ENCODE measurements around the gene KRTAP2-2.

KRTAP2-2 gene

GRCh38 chr17:41082626-41083025, 27.6 kb upstream of the KRTAP2-2 start:
- no peak for TF ChIP-seq CTCF (IDR thresholded peaks at IDR 0.05; ENCODE audit: control insufficient read depth, extremely low read depth, insufficient read depth)
- H3K4me3 ChIP-seq (ENCODE audit: low read depth, low read length), result no peak overlapping the region
- DNase-seq (ENCODE audit: low read depth), result no peak

- no peak overlapping the region for H3K4me3 ChIP-seq (ENCODE audit: low read depth, low read length)
- no peak for DNase-seq (ENCODE audit: low read depth)
- no peak for TF ChIP-seq CTCF (IDR thresholded peaks at IDR 0.05; ENCODE audit: control insufficient read depth, extremely low read depth, insufficient read depth)
Observed at GRCh38 chr17:41076788-41077187, 21.8 kb upstream of the KRTAP2-2 start.

GRCh38 chr17:41073676-41074075, 18.6 kb upstream of the KRTAP2-2 start:
- TF ChIP-seq CTCF (IDR thresholded peaks at IDR 0.05; ENCODE audit: control insufficient read depth, extremely low read depth, insufficient read depth), result no peak
- no peak for DNase-seq (ENCODE audit: low read depth)
- H3K4me3 ChIP-seq (ENCODE audit: low read depth, low read length), result no peak overlapping the region

GRCh38 chr17:41071606-41072360, 16.8 kb upstream of the KRTAP2-2 start:
- no peak overlapping the region for H3K4me3 ChIP-seq (ENCODE audit: low read depth, low read length)
- DNase-seq (ENCODE audit: low read depth), result no peak
- no peak for TF ChIP-seq CTCF (IDR thresholded peaks at IDR 0.05; ENCODE audit: control insufficient read depth, extremely low read depth, insufficient read depth)

- no peak for DNase-seq (ENCODE audit: low read depth)
- TF ChIP-seq CTCF (IDR thresholded peaks at IDR 0.05; ENCODE audit: control insufficient read depth, extremely low read depth, insufficient read depth), result no peak
- no peak overlapping the region for H3K4me3 ChIP-seq (ENCODE audit: low read depth, low read length)
Observed at GRCh38 chr17:41069031-41069430, 14.0 kb upstream of the KRTAP2-2 start.

GRCh38 chr17:41067281-41067680, 12.3 kb upstream of the KRTAP2-2 start:
- DNase-seq (ENCODE audit: low read depth), result no peak
- no peak for TF ChIP-seq CTCF (IDR thresholded peaks at IDR 0.05; ENCODE audit: control insufficient read depth, extremely low read depth, insufficient read depth)

More at GRCh38 chr17:41067281-41067680, 12.3 kb upstream of the KRTAP2-2 start:
- no peak overlapping the region for H3K4me3 ChIP-seq (ENCODE audit: low read depth, low read length)
